GM19328 (cell line): Measurements from ENCODE around the gene FGF11.
"Not testable (repeated sequence)": the region's sequence is repeated elsewhere in the genome, so short reads cannot be mapped to it uniquely, and the experiment has no call there.

Experiments used
- ATAC-seq: cut with Tn5 transposase; IDR thresholded peaks from one replicate; pipeline ENCODE4 v1.9.1; 2021; ENCODE audit warnings: mild to moderate bottlenecking, moderate library complexity; ENCODE audit not compliant: unreplicated experiment

Gene FGF11

GRCh38 chr17:7460850-7461660 lies 21.7 kb downstream of the FGF11 start:
- no peak for ATAC-seq

- ATAC-seq, result no peak
Observed at GRCh38 chr17:7462474-7463371, 23.4 kb downstream of the FGF11 start.

GRCh38 chr17:7463372-7463846 lies 24.1 kb downstream of the FGF11 start:
- no peak for ATAC-seq

GRCh38 chr17:7464081-7464480 lies 24.8 kb downstream of the FGF11 start:
- ATAC-seq, result no peak

GRCh38 chr17:7465597-7466275 lies 26.4 kb downstream of the FGF11 start:
- ATAC-seq, result no peak

- no peak for ATAC-seq
Observed at GRCh38 chr17:7466318-7466638, 27.0 kb downstream of the FGF11 start.

- ATAC-seq, result no peak
Observed at GRCh38 chr17:7466639-7467341, 27.5 kb downstream of the FGF11 start.

GRCh38 chr17:7467498-7467897 lies 28.2 kb downstream of the FGF11 start:
- no peak for ATAC-seq

- no peak for ATAC-seq
Observed at GRCh38 chr17:7468290-7468689, 29.0 kb downstream of the FGF11 start.

GRCh38 chr17:7468804-7469389 lies 29.6 kb downstream of the FGF11 start:
- ATAC-seq, result no peak

- not testable (repeated sequence) for ATAC-seq
Observed at GRCh38 chr17:7469843-7470242, 30.5 kb downstream of the FGF11 start.

- ATAC-seq, result not testable (repeated sequence)
Observed at GRCh38 chr17:7470457-7470973, 31.2 kb downstream of the FGF11 start.

- ATAC-seq, result no peak
Observed at GRCh38 chr17:7471729-7472128, 32.4 kb downstream of the FGF11 start.

GRCh38 chr17:7474767-7475166 lies 35.5 kb downstream of the FGF11 start:
- not testable (repeated sequence) for ATAC-seq

GRCh38 chr17:7475764-7476422 lies 36.6 kb downstream of the FGF11 start:
- ATAC-seq, result no peak

GRCh38 chr17:7476494-7476893 lies 37.2 kb downstream of the FGF11 start:
- ATAC-seq, result no peak

GRCh38 chr17:7476951-7477350 lies 37.6 kb downstream of the FGF11 start:
- ATAC-seq, result no peak

GRCh38 chr17:7477392-7478275 lies 38.3 kb downstream of the FGF11 start:
- ATAC-seq, result no peak
